HCEC 1CT (cell line): ENCODE data around the gene ASB2.
A peak's percentile ranks its signal among the peaks of the same experiment; 100 is the strongest.

ENCODE experiments used
- DNase-seq: peaks from one replicate; pipeline ENCODE4 v3.0.0-alpha.2; 2017

ASB2 gene, protein sequence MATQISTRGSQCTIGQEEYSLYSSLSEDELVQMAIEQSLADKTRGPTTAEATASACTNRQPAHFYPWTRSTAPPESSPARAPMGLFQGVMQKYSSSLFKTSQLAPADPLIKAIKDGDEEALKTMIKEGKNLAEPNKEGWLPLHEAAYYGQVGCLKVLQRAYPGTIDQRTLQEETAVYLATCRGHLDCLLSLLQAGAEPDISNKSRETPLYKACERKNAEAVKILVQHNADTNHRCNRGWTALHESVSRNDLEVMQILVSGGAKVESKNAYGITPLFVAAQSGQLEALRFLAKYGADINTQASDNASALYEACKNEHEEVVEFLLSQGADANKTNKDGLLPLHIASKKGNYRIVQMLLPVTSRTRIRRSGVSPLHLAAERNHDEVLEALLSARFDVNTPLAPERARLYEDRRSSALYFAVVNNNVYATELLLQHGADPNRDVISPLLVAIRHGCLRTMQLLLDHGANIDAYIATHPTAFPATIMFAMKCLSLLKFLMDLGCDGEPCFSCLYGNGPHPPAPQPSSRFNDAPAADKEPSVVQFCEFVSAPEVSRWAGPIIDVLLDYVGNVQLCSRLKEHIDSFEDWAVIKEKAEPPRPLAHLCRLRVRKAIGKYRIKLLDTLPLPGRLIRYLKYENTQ

GRCh38 chr14:93976477-93977057, at the start of gene ASB2:
Gene ASB2, minus strand, starts transcription at chr14:93976570. Its CDS starts 12,031 bp downstream, at chr14:93964539.
- peak; percentile 57 for DNase-seq

GRCh38 chr14:94025720-94026119, 49.4 kb upstream of the ASB2 start:
- no peak for DNase-seq

GRCh38 chr14:94024549-94024948, 48.2 kb upstream of the ASB2 start:
- DNase-seq: no peak

DNA sequence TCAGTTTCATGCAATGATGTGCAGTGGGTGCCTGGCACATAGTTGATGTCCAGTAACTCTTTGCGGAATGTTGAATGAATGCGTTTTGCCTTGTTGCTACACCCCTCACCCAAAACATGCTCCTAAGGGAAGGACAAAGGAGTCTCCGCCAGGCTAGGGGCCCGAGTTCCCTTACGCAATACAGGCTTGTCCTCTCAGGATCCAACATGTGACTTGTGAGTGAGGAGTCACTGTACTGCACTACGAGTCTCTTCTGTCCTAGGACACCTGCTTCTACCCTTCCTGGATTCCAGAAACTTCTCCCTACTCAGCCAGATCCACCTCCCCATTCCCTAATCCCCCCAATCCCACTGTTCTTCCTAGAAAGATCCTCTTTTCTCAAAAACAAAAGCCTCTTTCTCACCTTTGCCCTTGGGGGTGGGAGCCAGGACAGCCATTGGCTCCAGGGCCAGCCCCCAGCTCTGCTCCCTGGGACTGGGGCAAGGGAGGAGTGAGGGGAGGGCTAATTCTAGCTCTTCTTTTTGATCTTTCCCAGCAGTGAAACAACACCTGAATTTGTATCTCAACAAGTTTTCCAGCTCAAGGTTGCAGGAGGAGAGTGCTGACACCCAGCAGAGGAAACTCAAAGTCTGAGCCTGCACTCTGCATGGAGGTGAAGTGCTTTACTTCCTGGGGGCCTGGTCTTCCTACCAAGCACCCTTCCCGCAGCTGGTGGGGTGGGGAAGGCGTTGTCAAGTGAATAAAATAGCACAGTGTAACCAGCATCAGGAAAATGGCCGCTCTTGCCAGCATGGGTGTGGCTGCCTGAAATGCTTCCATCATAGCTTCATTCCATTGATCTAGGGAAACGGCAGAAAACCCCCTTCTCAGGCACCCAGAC, 46.4 kb upstream of the ASB2 start:
- no peak for DNase-seq

GRCh38 chr14:94021416-94022157, 45.2 kb upstream of the ASB2 start:
- DNase-seq: no peak

GRCh38 chr14:94021001-94021400, 44.6 kb upstream of the ASB2 start:
- DNase-seq: peak; percentile 17

DNA sequence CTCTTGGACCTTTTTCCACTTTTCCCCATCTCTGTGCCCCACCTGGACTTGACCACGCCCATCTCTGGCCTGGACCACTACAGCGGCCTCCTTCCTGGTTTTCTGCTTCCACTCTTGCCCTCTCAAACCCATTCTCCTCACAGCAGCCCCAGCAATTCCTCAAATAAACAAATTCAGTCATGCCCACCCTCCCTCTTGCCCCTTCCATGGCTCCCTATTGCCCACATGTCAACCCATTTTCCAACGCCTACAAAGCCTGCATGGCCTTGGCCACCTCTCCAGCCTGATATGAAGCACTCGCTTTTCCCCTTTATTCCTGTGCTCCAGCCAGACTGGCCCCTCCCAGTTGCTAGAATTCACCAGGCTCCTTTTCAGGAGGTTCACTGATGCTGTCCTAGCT, 43.9 kb upstream of the ASB2 start:
- no peak for DNase-seq

DNA sequence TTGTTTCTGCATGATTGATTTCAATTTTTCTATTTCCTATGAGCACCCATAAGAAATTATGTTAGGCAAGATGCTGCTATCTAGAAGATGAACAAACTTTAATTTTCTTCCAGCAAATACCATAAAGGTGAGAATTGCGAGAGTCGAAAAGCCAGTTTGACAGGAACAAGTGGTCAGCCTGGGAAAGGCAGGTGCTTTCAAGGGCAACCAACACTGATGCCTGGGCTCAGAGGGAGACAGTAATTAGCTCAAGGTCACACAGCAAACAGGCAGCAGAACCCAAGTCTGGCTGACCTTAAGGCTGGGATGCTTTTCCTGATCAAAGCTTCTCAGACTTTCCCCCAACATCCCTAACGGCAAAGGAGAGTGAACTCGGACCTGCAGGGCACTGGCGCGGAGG, 43.0 kb upstream of the ASB2 start:
- DNase-seq: no peak

- DNase-seq: no peak
These were observed 41.9 kb upstream of the ASB2 start for GRCh38 chr14:94018308-94018707.

- no peak for DNase-seq
These were observed 40.1 kb upstream of the ASB2 start for GRCh38 chr14:94016446-94016976.

- no peak for DNase-seq
These were observed 38.9 kb upstream of the ASB2 start for GRCh38 chr14:94015223-94015622.

GRCh38 chr14:94014382-94014781, 38.0 kb upstream of the ASB2 start:
- no peak for DNase-seq

- DNase-seq: no peak
These were observed 35.4 kb upstream of the ASB2 start for GRCh38 chr14:94011795-94012194.

GRCh38 chr14:94010625-94011024, 34.3 kb upstream of the ASB2 start:
- no peak for DNase-seq

GRCh38 chr14:94009767-94010166, 33.4 kb upstream of the ASB2 start:
- peak; percentile 53 for DNase-seq

DNA sequence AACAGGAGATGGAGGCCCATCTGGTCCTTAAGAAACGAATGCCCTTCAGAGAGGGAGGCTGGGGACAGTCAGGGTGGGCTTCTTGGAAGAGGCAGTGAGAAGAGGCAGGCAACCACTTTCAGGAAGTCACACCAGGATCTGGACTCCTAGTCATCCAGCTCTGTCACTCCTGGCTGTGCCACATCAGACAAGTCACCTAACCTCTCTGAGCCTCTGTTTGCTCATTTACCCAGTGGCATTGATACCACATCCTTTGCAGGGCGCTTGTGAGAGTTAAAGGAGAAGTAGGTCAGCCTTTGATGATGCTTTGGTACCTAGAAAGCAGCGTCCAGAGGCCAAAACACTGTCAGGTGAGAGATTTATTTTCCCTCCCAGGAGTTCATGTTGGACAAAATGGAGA, 31.9 kb upstream of the ASB2 start:
- no peak for DNase-seq

DNA sequence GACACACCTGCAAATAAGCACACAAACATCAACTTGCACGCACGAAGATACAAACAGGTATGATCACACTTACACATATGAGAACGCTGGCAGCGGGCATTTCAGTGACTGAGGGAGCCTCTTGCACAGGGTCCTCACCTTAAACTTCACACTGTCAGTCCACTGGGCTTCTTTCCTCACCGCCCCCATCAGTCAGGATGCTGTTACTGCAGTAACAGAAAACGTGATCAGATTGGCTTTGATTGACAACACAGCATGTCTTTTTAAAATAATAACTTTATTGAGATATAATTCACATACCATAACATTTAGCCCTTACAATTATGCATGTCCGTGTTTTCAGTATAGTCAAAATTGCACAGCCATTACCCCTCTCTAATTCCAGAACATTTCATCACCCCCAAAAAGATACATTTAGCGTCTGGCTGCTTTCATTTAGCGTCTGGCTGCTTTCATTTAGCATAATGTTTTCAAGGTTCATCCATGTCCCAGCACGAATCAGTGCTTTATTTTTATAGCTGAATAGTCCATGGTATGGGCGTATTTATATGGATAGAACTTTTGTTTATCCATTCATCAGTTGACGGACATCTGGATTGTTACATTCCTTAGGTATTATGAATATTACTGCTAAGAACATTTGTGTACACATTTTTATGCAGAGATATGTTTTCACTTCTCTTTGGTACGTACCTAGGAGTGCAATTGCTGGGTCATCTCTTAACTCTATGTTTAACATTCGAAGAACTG, 29.1 kb upstream of the ASB2 start:
- DNase-seq: peak; percentile 24

DNA sequence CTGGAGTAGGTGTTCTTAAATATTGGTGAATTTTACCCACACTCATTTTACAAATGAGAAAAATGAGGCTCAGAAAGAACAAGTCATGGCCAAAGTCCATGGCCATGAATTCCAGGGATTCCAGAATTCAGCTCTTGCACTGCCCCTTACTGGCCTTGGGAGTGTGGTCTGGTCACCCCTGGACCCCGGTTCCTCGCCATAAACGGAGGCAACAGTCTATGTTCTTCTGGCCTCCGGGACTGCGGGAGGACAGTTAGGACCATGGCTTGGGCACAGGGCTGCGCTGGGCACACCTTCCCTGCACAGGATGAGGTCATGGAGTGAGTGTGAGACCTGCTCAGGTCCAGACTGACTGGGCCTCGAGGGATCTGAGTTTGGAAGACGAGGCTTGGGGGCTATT, 27.6 kb upstream of the ASB2 start:
- DNase-seq: no peak

- DNase-seq: no peak
These were observed 27.0 kb upstream of the ASB2 start for GRCh38 chr14:94003397-94003796.

GRCh38 chr14:94001501-94002396, 25.4 kb upstream of the ASB2 start:
- DNase-seq: peak; percentile 64
